Small intestine (tissue), 7 donors: ENCODE results near the gene FILIP1L. TPM values are rescaled to one million over a fixed set of nuclear protein-coding genes. Genes with fewer than 3 reads are reported as not detected.

Experiments used
- DNase-seq, 2 donors: peaks; one replicate each; pipeline versions ENCODE4 v3.0.0 to v3.0.0-alpha.2; 2013
- FAIRE-seq: peaks from 2 replicates; lab custom pipeline; 2012; peaks lifted over from hg19 to GRCh38; lab: Jason Lieb, UNC
- H3K27ac ChIP-seq, 3 donors: one replicate each; pipeline ENCODE4 v1.5.1; 2013; ENCODE audit warnings: low read length in 2 of 3, mild to moderate bottlenecking in 2 of 3, control low read depth in 1 of 3, inconsistent platforms in 1 of 3, low read depth in 1 of 3, moderate library complexity in 1 of 3
- H3K27me3 ChIP-seq, 3 donors: one replicate each; pipeline ENCODE4 v1.6.1; 2013; ENCODE audit warnings: low read length in 3 of 3, inconsistent platforms in 1 of 3; ENCODE audit not compliant: control insufficient read depth in 3 of 3, insufficient read depth in 3 of 3
- H3K36me3 ChIP-seq, 3 donors: one replicate each; pipeline ENCODE4 v1.6.1; 2013; ENCODE audit warnings: low read length in 3 of 3, inconsistent platforms in 1 of 3, low read depth in 1 of 3, mild to moderate bottlenecking in 1 of 3, moderate library complexity in 1 of 3; ENCODE audit not compliant: control insufficient read depth in 3 of 3, insufficient read depth in 2 of 3
- H3K4me1 ChIP-seq, 3 donors: one replicate each; pipeline ENCODE4 v1.6.1; 2013; ENCODE audit warnings: low read length in 2 of 3, inconsistent platforms in 1 of 3, low read depth in 1 of 3, mild to moderate bottlenecking in 1 of 3, moderate library complexity in 1 of 3; ENCODE audit not compliant: control insufficient read depth in 3 of 3, insufficient read depth in 2 of 3
- H3K4me3 ChIP-seq, 3 donors: one replicate each; pipeline ENCODE4 v1.5.1; 2013; ENCODE audit warnings: low read length in 3 of 3, control low read depth in 1 of 3, inconsistent platforms in 1 of 3, low read depth in 1 of 3, mild to moderate bottlenecking in 1 of 3, moderate library complexity in 1 of 3
- H3K9me3 ChIP-seq, 2 donors: one replicate each; pipeline ENCODE4 v1.6.1; 2013; ENCODE audit warnings: low read depth in 1 of 2, low read length in 1 of 2; ENCODE audit not compliant: control insufficient read depth in 2 of 2, insufficient read depth in 1 of 2
- WGBS, 3 donors: extraction: QIAGEN DNeasy Blood & Tissue Kit; methylation state at CpG; one replicate each; pipeline ENCODE4 v1.1.7; 2013; 5-methylcytosine and 5-hydroxymethylcytosine counted together
- polyA plus RNA-seq, 4 donors: library from polyadenylated mRNA; stranded (reverse) in 3 of 4; unstranded in 1 of 4; fragments of 200-250 nt in 3 of 4; fragments of 120-200 nt in 1 of 4; gene quantifications; one replicate each; pipeline versions ENCODE4 v1.2.1 to v1.2.3, GENCODE V29; 2013
- donor health status: healthy with polysubstance abuse.
- donor health status: control.
- donor health status: control.
- donor health status: Bipolar disorder and iron deficiency.
- donor health status: healthy.

FILIP1L gene
- polyA plus RNA-seq, 4 donors, result 10.5 to 20.4 (median 17.9) TPM

- no peak for FAIRE-seq
- H3K27ac ChIP-seq, result no peak overlapping the region
- WGBS, 3 donors, result 76 to 85% (median 82%) methylated on average over 3 of the region's 3 CpGs
These were observed 145.2 kb downstream of the FILIP1L start for GRCh38 chr3:99969136-99969535.

GRCh38 chr3:99967796-99968195 lies 146.5 kb downstream of the FILIP1L start:
- no peak overlapping the region for H3K4me3 ChIP-seq
- DNase-seq (no peak), FAIRE-seq (no peak)
- 85 to 95% (median 87%) methylated on average over 2 of the region's 2 CpGs for WGBS, 3 donors
- H3K27me3 ChIP-seq, result no peaks in the 10 kb centered on the region
- no peaks in the 10 kb centered on the region for H3K9me3 ChIP-seq
- no peaks in the 10 kb centered on the region for H3K36me3 ChIP-seq
- peaks cover 0 to 20% (median 8%) of the 10 kb centered on the region in 3 donors for H3K4me1 ChIP-seq
- no peak overlapping the region for H3K27ac ChIP-seq

More at GRCh38 chr3:99969136-99969535, 145.2 kb downstream of the FILIP1L start:
- Histone ChIP-seq H3K27me3 (no peaks in the 10 kb centered on the region), H3K9me3 (no peaks in the 10 kb centered on the region), H3K4me1 (peaks cover 0 to 20% (median 8%) of the 10 kb centered on the region in 3 donors), H3K36me3 (no peaks in the 10 kb centered on the region), H3K4me3 (no peak overlapping the region)
- no peak for DNase-seq

- H3K36me3 ChIP-seq, result no peaks in the 10 kb centered on the region
- FAIRE-seq, result no peak
These were observed 147.5 kb downstream of the FILIP1L start for GRCh38 chr3:99966662-99967416.

GRCh38 chr3:99965681-99966408 lies 148.5 kb downstream of the FILIP1L start:
- no peak for DNase-seq
- FAIRE-seq, result no peak
- WGBS, 3 donors, result 94 to 96% (median 96%) methylated on average over 3 of the region's 3 CpGs

More at GRCh38 chr3:99966662-99967416, 147.5 kb downstream of the FILIP1L start:
- WGBS, 3 donors, result 74 to 92% (median 89%) methylated on average over 7 of the region's 7 CpGs
- H3K27ac ChIP-seq, result peak overlapping the region in 1 of 3 donors; percentile 19
- H3K4me3 ChIP-seq, result no peak overlapping the region
- H3K27me3 ChIP-seq, result no peaks in the 10 kb centered on the region
- DNase-seq, result no peak
- peaks cover 0 to 20% (median 8%) of the 10 kb centered on the region in 3 donors for H3K4me1 ChIP-seq
- peaks cover 0 to 3% of the 10 kb centered on the region in 2 donors for H3K9me3 ChIP-seq

GRCh38 chr3:99965077-99965476 lies 149.2 kb downstream of the FILIP1L start:
- H3K27ac ChIP-seq, result peak overlapping the region in 1 of 3 donors; percentile 69
- H3K36me3 ChIP-seq, result no peaks in the 10 kb centered on the region
- DNase-seq (peak; percentile 18 to 72), FAIRE-seq (no peak)
- H3K4me1 ChIP-seq, result peaks cover 0 to 20% (median 14%) of the 10 kb centered on the region in 3 donors
- WGBS, 3 donors, result 33 to 74% (median 61%) methylated on average over 1 of the region's 1 CpG
- H3K9me3 ChIP-seq, result peaks cover 0 to 14% of the 10 kb centered on the region in 2 donors
- no peaks in the 10 kb centered on the region for H3K27me3 ChIP-seq
- no peak overlapping the region for H3K4me3 ChIP-seq

More at GRCh38 chr3:99965681-99966408, 148.5 kb downstream of the FILIP1L start:
- Histone ChIP-seq H3K4me1 (peaks cover 0 to 20% (median 13%) of the 10 kb centered on the region in 3 donors), H3K27me3 (no peaks in the 10 kb centered on the region), H3K4me3 (no peak overlapping the region), H3K36me3 (no peaks in the 10 kb centered on the region), H3K27ac (peak overlapping the region in 2 of 3 donors; percentile 50 to 69), H3K9me3 (peaks cover 0 to 13% of the 10 kb centered on the region in 2 donors)

DNA sequence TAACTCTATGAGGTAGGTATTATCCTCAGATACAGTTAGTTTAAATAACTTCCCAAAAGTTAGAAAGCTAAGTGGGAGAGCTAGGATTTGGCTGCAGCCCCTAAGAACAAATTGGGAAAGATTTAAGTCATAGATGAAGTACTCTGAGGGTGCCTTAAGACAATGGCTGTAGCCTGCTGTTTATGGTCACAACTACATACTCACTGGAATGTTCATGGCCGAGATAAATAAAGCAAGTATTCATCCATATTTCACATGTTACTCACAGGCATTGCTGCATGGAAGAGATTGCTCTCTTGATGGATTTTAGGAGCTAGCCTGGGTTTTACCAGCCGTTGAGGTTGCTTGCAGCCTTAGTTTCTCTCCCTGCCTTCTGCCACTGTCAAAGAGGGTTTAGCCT lies 151.6 kb downstream of the FILIP1L start:
- H3K27ac ChIP-seq, result peak overlapping the region in 1 of 3 donors; percentile 59
- DNase-seq (no peak), FAIRE-seq (no peak)

DNA sequence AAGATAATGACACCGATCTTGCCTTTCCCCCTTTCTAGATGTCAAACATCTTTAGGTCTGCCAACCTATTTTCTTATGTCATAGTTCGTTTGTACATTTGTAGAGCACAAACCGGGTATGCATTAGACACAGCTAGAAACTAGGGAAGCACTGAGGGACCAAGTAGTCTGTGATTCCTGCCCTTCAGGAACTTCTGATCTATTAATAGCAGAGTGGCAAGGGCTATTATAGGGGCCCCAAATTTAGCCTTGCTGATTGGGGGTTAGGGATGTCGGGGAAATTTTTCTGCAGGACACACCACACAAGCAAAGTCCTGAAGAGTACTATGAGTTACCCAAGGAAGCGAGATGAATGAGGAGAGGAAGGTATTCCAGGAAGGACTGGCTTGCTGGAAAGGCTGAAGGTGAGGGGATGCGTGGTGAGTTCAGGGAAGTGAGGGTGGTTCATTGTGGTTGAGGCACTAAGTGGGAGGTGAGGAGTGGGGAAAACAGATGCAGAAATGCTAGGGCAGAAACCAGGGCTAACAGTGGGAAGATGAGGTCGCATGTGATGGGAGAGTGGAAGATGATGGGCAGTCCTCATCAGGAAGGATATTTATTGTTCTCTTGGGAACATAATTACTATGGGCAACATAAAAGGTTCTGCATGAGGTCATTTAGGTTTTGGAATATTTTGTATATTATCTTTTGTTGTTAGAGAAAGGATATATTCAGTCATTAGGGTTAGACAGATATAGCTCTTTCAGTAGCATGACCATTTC lies 152.4 kb downstream of the FILIP1L start:
- Histone ChIP-seq H3K27me3 (no peaks in the 10 kb centered on the region), H3K36me3 (no peaks in the 10 kb centered on the region), H3K27ac (no peak overlapping the region), H3K4me1 (peaks cover 0 to 20% (median 14%) of the 10 kb centered on the region in 3 donors), H3K4me3 (no peak overlapping the region), H3K9me3 (peaks cover 0 to 14% of the 10 kb centered on the region in 2 donors)
- DNase-seq (no peak), FAIRE-seq (no peak)
- WGBS, 3 donors, result 92 to 96% (median 95%) methylated on average over 7 of the region's 7 CpGs

More for the DNA sequence above, 151.6 kb downstream of the FILIP1L start:
- peaks cover 0 to 20% (median 14%) of the 10 kb centered on the region in 3 donors for H3K4me1 ChIP-seq
- peaks cover 0 to 14% of the 10 kb centered on the region in 2 donors for H3K9me3 ChIP-seq
- WGBS, 3 donors, result 77 to 93% (median 90%) methylated on average over 2 of the region's 2 CpGs
- H3K4me3 ChIP-seq, result no peak overlapping the region
- no peaks in the 10 kb centered on the region for H3K36me3 ChIP-seq
- no peaks in the 10 kb centered on the region for H3K27me3 ChIP-seq

GRCh38 chr3:99960941-99961340 lies 153.4 kb downstream of the FILIP1L start:
- FAIRE-seq, result no peak
- Histone ChIP-seq H3K27me3 (no peaks in the 10 kb centered on the region), H3K36me3 (no peaks in the 10 kb centered on the region), H3K27ac (peak overlapping the region in 1 of 3 donors; percentile 17), H3K4me3 (no peak overlapping the region), H3K4me1 (peaks cover 0 to 13% (median 12%) of the 10 kb centered on the region in 3 donors), H3K9me3 (peaks cover 0 to 14% of the 10 kb centered on the region in 2 donors)
- peak; percentile 34 to 50 for DNase-seq
- 16 to 45% (median 24%) methylated on average over 7 of the region's 7 CpGs for WGBS, 3 donors
